Measurements from ENCODE around the gene ADARB1.

ADARB1 gene

DNA sequence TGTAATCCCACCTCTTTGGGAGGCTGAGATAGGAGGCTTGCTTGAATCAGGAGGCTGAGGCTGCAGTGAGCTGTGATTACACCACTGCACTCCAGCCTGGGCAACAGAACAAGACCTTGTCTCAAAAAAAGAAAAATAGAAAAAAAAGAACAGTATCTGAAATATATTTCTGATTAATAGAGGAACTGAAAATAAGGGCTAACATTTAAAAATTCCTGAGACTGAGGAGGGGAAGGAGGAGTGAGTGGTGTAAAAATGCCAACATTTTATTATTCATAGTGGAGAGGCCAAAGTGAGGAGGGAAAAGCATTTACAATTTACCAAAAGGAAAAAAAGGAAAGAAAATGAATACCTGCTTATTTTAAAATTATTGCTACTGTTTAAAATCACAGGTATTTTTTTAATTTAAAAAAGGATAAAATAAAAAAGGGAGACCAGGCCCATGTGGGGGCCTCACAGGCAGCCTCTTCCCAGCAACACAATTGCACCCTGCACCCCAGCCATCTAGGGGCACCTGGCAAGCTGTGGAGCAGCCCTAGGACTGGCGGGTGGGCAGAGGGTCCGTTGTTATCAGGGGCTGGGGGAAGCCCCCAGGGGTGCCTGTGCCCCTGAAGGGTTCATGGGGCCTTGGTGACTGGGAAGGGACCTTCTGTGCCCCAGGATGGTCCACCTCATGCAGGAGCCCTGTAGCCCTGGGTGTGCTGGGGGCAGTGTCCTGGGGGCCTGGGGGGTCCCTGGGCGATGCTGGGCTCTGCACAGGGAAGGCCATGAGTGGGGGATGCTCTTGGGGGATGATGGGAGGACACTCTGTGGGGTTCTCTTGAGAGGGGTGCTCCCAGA lies 34.8 kb upstream of the ADARB1 start:
- no peak for DNase-seq

DNA sequence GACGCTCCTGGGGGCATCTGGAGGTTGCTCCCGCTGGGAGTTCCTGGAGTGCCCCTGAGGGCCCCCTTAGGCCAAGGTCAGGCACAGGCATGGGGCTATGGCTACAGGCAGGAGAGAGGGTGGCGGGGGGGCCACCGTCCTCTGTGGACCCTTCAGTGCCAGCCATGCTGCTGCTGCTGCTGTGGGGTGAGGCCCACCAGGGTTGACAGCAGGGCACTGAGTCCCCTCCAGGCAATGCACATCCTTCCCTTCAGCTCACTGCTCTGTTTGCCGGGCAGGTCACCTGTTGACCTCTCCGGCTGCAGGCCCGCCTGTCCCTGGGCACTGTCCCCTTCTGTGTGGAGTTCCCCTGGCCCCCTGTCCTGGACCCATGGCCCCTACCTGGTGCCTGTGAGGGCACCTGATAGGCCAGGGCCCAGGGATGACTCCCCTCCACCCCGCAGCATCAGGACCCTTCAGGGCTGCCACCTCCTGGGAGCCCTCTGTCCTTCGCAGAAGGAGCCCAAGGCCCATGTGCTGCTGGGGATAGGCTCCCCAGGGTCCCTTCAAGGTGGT lies 34.1 kb upstream of the ADARB1 start:
- no peak for DNase-seq

DNA sequence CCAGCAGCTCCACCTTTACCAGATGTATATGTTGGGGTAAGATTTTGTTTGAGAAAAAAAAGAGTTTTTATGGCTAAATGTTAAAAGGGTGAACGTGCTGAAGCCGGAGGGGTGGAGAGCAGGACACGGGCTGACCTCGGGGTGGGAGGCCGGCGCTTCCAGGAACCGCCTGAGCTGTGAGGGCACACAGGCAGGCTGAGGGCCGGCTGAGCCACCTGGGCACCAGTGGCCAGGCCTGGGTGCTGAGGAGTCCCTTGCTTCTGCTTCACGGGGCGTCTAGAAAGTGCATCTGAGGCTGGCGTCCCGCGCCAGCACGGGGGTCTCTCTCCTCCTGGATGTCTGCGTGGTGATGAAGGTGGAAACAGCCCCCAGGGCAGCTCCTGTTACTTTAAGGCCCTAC lies 33.6 kb upstream of the ADARB1 start:
- no peak for DNase-seq

DNA sequence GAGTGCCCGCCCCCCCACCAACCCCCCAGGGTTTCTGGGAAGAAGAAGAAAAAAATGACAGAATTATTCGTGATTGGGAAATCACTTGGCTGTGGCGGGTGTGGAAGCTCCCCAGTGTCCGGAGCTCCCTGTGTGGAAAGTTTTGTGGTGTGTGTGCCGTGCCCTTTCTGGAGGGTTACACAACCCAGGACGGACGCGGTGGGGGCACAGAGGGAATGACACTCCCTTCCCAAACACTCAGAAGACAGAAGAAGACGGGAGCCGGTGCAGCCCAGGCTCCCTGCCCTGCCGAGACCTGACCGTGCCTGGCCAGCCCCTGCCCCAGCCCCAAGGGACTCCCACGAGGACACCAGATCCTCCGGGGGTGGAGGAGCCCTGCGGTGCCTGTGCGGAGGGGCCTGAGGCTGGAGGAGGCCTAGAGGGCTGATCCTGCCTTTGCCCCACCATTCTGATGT lies 33.0 kb upstream of the ADARB1 start:
- DNase-seq = peak; percentile 83

DNA sequence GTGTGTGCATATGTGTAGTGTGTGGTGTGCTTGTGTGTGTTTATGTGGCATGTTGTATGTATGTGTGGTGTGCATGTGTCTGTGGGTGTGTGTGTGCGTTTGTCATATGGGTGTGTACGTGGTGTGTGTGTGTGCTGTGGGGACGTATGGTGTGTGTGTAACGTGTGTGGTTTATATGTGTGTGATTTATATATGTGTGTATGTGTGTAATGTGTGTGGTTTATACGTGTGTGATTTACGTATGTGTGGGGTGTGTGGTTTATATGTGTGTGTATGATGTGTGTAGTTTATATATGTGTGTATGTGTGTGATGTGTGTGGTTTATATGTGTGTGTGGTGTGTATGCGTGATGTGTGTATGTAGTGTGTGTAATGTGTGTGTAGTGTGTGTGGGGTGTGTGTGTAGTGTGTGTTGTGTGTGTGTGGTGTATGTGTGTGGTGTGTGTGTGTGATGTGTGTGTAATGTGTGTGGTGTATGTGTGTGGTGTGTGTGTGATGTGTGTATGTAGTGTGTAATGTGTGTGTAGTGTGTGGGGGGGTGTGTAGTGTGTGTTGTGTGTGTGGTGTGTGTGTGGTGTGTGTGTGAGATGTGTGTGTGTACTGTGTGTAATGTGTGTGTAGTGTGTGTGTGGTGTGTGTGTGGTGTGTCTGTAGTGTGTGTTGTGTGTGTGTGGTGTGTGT lies 32.3 kb upstream of the ADARB1 start:
- DNase-seq = no peak

DNA sequence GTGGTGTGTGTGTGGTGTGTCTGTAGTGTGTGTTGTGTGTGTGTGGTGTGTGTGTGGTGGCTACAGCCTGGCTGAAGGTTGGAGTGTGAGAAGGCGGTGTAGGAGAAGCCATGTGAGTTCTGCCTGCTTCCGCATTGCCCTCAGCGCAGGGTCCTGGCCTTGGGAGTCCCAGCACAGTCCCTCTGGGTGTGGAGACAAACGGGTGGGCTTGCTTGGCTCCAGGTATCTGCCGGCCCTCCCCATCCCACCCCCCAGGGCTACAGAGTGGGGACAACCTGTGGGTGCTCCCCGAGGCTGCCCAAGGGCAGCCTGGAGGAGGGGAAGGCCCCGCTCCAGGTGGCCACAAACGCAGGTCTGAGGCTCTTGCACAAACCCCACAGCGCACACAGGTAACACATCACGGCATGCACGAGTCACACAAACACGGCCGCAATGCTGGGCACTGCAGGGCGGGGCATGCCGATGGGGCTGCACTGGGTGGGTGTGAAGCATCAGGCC lies 31.7 kb upstream of the ADARB1 start:
- no peak for DNase-seq

DNA sequence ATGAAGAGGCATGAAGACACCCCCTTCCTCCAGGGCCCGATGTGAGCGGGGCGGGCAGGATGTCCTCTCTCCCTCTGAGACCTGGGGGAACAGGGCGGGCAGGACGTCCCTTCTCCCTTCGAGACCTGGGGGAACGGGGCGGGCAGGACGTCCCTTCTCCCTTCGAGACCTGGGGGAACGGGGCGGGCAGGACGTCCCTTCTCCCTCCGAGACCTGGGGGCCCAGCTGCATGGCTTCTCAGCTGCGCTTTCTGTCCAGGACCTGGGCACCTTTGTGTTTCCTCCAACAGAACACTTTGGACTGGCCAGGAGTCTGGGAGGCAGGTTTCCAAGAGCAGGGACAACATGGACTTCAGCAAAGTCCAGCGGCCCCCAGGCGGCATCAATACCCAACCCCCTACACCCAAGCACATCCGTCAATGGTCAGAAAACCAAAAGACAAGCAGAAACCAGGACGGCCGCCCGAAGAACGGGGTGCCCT lies 30.8 kb upstream of the ADARB1 start:
- DNase-seq = no peak

DNA sequence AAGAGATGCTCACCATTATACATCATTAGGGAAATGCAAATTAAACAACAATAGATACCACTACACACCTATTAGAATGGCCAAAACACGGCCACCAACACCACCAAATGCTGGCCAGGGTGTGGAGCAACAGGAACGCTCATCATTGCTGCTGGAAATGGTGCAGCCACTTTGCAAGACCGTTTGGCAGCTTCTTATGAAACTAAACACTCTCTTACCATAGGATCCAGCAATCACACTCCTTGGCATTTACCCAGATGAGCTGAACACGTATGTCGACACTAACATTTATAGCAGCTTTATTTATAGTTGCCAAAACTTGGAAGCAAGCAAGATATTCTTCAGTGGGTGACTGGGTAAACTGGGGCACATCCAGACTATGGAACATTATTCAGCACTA lies 28.9 kb upstream of the ADARB1 start:
- peak; percentile 48 for DNase-seq

DNA sequence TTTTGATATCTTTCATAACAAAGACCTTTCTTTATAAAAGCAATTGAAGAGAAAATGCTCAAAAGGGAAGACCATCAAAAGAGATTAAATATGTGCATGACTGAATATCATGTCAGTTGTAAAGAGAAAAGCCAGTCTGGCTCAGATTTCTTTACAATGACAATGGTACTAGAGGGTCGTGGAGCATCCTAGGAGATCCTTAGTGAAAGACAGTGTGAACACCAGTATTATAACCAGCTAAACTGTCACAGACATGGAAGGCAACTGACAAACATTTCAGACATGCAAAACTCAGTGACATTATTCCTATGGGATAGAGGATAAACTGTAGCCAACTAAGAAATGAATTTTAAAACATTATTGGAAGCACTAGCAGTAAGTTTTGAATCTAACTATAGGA lies 27.1 kb upstream of the ADARB1 start:
- no peak for DNase-seq

DNA sequence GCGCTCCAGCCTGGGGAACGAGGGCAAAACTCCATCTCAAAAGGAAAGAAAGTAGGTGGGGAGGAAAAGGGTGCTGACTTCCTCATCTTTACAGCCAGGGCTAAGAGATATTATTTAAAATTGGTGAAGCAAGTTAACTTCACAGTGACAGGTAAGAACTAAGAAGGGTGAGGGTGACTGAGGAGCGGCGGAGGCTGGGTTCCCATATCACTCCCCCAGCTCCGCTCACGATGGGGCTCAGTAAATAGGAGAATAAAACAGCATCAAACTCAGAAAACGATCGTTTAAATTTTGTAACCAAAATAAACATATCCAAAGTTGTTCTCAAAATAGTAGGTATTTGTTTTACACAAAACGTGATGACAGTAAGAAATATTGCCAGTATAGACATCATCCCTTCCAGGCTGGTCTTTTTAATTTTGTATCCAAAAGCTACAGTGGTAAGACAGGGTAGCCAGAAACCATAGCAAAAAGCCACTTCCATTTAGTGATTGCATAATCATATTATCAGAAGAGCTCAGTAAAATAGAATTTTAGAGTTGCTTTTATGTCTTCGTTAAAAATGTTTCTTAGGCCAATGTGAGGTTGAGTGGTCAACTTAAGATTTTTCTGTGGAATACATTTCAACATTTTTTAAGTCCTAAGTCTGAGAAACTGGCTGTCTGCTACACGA lies 26.2 kb upstream of the ADARB1 start:
- DNase-seq = no peak

DNA sequence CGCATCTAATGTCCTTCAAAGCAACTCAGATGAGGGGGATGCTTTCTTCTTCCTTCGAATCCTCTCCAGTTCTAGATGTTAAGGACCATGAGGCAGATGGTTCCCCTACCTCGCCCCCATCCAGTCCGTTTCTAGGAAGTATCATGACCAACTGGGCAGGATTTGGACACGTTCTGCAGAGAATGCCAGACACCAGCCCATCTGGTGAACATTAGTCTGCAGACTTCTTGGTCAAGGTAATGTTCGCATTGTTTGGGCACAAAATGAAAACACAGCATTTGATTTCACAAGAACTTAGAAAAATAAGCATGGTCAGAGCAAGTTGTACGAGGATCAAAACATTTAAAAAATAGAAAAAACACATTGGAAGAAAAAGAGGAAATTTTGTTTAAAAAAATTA lies 25.4 kb upstream of the ADARB1 start:
- no peak for DNase-seq

DNA sequence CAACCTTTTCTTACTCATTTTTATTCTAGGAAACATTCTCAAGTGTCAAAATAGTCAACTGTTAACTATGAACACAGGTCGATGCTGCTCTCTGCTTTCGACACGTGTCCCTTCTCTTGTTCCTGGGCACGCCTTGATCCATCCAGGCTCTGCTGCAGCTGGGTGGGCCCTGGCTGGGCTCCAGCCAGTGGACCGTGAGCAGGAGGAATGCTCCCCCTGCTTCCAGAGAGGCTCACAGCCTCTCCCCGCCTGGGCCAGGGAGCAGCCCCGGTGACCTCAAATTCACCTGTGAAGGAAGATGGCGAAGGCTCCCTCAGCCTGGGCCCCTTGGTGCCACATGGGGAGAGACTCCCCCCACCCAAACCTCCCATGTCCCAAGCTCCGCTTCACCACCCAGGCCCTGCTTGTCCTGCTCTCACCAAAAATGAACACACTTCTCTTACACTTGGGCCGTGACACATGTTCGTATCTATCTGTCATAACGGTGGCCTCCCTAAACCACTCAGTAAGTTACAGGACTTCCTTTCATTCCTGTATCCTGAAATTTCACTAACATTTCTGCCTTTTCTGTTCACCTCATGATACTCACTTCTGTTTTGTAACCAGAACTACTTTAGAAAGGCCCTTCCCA lies 24.6 kb upstream of the ADARB1 start:
- DNase-seq = no peak

DNA sequence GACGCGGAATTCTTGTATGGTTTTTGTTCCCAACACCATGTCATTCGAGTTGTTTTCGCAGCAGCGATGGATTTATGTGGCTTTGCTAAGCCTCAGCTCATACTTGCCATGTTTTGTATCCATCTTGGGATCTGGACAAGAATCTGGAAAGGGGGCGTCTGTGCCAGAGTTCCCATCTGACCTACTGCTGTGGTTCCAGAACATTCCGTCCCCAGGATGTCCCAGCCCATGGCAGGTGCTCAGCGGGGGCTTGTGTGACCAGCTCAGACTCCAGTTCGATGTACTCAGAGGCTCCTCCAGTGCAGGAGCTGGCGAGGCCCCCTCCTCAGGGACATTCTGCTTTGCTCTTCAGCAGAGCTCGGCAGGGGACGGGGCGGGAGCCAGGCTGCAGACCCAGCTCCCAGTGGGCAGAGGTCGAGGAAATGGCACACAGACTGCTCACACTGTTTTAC lies 24.0 kb upstream of the ADARB1 start:
- no peak for DNase-seq

DNA sequence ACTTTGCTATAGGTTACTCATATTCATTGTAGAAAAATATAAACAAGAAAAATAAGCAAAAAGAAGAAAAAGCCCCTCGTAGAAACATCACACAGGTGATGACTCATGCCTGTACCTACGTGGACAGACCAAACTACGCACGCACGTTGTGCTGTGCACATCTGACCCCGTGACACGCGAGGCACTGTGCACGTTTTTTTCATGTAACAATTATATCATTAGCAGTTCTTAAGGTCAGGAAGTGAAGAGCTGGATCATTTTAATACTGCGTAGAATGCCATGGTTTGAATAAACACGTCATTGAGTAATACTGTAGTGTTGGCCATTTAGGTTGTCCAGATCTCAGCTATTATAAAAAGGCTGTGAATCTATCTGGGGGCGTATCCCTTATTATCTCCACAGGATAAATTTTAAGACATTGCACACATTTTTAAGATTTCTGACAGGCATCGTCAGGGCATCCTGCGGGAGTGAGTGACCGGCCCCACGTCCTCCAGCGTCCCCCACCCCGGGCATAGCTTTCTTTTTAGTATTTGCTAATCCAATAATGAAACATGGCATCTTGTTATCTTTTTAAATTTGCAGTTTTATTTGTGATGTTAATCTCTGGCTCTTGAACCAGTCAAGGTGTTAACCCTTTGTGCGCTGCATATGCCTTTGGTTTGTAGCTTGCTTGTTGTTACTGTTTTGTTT lies 23.4 kb upstream of the ADARB1 start:
- no peak for DNase-seq

DNA sequence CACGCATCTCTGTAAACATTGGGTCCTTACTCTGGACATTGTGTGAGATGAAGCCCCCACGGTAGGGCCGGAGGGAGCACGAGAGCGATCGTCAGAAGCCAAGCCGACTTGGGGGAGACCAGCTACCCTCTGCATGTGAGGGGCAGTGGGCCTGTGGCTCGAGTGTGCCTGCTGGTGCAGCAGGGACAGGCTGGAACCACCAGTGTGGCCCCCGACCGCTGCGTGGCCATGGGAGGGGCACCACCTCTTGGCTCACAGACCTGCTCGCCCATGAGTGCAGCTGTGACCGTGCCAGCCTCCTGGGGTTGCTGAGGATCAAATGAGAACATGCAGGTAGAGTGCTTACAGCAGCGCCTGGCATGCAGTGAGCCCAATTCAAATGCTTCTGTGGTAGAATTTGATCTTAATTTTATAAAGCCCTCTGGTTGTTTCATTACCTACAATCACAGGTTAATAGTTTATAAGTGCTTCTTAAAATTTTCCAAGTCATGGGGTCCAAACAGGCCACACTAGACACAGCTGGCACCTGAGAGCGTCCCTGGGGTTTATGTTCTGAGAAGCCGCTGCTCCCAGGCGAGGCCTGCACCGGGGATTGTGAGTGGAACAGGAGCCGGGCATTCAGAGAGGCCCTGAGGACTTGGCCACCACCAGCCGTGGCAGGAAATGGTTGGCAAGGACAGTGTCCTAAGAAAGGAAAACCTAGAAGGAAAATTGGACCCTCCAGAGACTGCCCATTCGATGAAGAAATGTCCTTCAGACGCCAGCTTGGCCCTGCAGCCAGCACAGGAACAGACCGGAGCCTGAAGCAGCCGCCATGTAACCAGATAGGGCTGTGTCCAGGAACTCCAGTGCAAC lies 22.6 kb upstream of the ADARB1 start:
- no peak for DNase-seq

DNA sequence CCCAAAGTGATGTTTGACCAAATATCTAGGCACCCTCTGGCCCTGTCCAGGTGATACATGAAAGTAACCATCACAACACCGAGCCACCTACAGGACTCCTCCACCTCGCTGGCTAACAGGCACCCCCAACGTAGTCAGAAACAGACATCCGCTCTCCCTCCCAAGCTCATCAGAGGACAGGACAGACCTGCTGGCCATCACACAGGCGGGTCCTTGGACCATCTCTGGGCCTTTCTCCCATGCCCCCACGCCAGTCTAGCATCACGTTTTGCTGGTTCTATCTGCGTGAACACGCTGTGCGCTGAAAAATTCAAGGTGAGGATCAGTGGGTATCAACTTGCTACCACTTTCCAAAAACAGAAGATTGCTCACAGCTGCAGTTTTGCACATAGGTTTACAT lies 21.4 kb upstream of the ADARB1 start:
- no peak for DNase-seq

DNA sequence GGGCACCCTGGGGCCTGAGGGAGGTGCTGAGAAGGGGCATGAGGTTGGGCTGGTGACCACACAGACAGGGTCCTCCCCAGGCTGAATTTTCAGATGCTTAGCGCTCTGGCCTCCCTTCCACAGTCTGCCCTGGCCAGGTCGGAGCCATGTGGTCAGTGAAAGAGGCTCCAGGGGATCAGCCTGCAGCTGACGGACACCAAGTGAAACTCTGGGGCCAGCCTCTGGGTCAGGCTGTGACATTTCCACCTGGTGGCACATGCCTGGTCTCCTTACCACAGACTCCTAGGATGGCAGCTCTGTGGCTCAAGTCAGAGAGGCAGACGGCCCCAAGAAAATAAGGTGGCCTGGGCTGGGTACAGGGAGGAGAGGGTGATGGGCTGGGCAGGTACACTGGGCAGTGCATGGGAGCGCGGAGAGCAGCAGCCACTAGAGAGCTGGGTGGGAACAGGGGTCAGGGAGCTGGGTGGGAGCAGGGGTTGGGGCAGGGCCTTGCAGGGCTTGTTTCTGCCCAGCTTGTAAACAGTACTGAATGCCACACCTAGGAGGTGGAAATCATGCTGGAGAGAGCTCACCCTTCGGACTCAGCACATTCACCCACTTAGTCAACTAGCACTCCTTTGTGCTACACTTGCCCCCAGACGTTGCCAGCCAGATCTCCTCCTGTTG lies 20.7 kb upstream of the ADARB1 start:
- no peak for DNase-seq

DNA sequence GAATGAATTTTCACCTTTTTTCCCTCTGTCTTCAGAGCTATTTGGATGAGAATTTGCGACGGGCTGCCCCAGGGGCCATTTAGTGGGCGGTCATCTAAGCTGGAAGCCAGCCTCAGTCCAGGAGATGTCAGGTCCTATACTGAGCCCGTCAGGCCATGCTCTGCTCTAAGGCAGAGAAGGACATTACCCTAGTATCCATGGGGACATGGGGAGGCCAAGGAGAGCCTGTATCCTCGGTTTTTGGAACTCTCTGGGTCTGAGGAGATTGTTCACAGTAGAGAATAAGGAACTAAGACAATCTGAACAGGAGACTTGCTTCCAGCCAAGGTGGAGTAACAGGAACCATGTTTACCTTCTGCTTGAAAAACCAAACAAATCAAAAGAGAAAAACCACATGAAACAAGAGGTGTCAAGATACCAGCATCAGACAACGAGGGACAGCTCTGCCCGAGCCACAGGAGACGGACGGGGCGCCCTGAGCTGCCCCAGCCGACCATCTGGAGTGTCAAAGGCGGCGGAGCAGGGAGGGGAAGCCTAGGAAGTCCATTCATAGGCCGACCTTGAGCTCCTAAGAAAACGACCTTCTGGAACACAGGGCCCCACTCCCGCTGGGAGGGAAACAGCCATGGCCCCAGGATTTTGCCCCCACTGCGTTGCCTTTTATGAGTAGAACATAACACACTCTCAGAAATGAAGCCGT lies 20.0 kb upstream of the ADARB1 start:
- DNase-seq = no peak

DNA sequence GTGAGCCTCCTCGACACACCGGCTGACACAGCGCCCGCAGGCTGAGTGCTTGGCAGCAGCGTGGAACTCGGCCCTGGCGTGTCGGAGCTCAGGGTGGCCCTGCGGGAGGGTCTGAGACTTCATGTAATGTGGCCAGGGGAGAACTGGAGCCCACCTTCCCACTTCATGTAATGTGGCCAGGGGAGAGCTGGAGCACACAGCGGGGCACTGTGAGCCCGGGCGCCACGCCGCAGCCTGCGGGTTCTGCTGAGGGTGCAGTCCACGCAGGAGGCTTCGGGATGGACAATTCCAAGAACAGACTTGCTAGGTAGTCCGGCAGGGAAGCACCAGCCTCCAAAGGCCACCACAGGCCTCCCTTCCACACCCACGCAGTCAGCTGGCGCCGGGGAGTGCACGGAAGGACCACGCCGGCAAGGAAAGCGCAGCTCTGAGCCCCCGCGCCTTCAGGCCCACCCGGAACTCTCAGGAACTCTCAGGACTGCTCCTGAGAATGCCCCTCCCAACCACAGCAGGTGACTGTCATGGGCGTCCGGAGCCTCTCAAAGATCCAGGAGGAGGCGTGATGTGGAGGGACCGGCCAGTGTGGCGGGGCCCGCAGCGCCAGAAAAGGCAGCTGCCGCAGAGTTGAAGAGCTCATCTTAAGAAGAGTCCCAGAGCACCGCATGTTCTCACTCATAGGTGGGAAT lies 19.3 kb upstream of the ADARB1 start:
- no peak for DNase-seq
